H9 (cell line): ENCODE measurements around the gene NHS. TPM values are rescaled to one million over a fixed set of nuclear protein-coding genes. Genes with fewer than 3 reads are reported as not detected.

Experiments
- DNase-seq: peaks from one replicate; pipeline ENCODE4 v3.0.0-alpha.2; 2017
- H2AFZ ChIP-seq: one replicate; pipeline ENCODE4 v1.6.1; 2013; ENCODE audit warnings: mild to moderate bottlenecking, low read length, control low read depth, moderate library complexity
- H2AK5ac ChIP-seq: 2 replicates; pipeline ENCODE4 v1.6.1; 2013; ENCODE audit warnings: low read length, control low read depth, mixed read lengths; ENCODE audit not compliant: insufficient read length
- H2BK120ac ChIP-seq: one replicate; pipeline ENCODE4 v1.6.1; 2013; ENCODE audit warnings: low read depth, mild to moderate bottlenecking, low read length, control low read depth, inconsistent platforms; ENCODE audit not compliant: poor library complexity, severe bottlenecking
- H2BK12ac ChIP-seq: 2 replicates; pipeline ENCODE4 v1.6.1; 2013; ENCODE audit warnings: low read length, control low read depth, mixed read lengths, low read depth; ENCODE audit not compliant: insufficient read length
- H2BK15ac ChIP-seq: 2 replicates; pipeline ENCODE4 v1.6.1; 2013; ENCODE audit warnings: low read depth, low read length, control low read depth
- H2BK20ac ChIP-seq: one replicate; pipeline ENCODE4 v1.6.1; 2013; ENCODE audit warnings: low read depth, mild to moderate bottlenecking, low read length, control low read depth, inconsistent platforms; ENCODE audit not compliant: poor library complexity, severe bottlenecking
- H2BK5ac ChIP-seq: 2 replicates; pipeline ENCODE4 v1.6.1; 2013; ENCODE audit warnings: low read length, control low read depth, mixed read lengths; ENCODE audit not compliant: insufficient read length
- H3K14ac ChIP-seq: 2 replicates; pipeline ENCODE4 v1.6.1; 2013; ENCODE audit warnings: low read length, control low read depth; ENCODE audit not compliant: insufficient read depth
- H3K18ac ChIP-seq: 2 replicates; pipeline ENCODE4 v1.6.1; 2013; ENCODE audit warnings: low read depth, mild to moderate bottlenecking, mixed read lengths, low read length, control low read depth; ENCODE audit not compliant: insufficient read length
- H3K23ac ChIP-seq: 2 replicates; pipeline ENCODE4 v1.6.1; 2013; ENCODE audit warnings: low read length, control low read depth, mixed read lengths, low read depth; ENCODE audit not compliant: insufficient read length
- H3K23me2 ChIP-seq: 2 replicates; pipeline ENCODE4 v1.6.1; 2013; ENCODE audit warnings: low read depth, mild to moderate bottlenecking, mixed read lengths, low read length, control low read depth; ENCODE audit not compliant: insufficient read length, poor library complexity, severe bottlenecking
- H3K27ac ChIP-seq: 2 replicates; pipeline ENCODE4 v1.5.1; 2013; ENCODE audit warnings: low read length, control low read depth, mixed read lengths, low read depth; ENCODE audit not compliant: insufficient read length
- H3K27me3 ChIP-seq: 2 replicates; pipeline ENCODE4 v1.6.1; 2013; ENCODE audit warnings: low read length, control low read depth, inconsistent platforms; ENCODE audit not compliant: insufficient read depth
- H3K4ac ChIP-seq: 2 replicates; pipeline ENCODE4 v1.6.1; 2013; ENCODE audit warnings: low read depth, mild to moderate bottlenecking, control low read depth, inconsistent platforms, low read length, moderate library complexity
- H3K4me1 ChIP-seq: 2 replicates; pipeline ENCODE4 v1.6.1; 2013; ENCODE audit warnings: low read length, control low read depth, inconsistent platforms; ENCODE audit not compliant: insufficient read depth
- H3K4me2 ChIP-seq: 2 replicates; pipeline ENCODE4 v1.6.1; 2013; ENCODE audit warnings: low read length, control low read depth, mixed read lengths; ENCODE audit not compliant: insufficient read length, insufficient read depth
- H3K56ac ChIP-seq: 2 replicates; pipeline ENCODE4 v1.6.1; 2013; ENCODE audit warnings: low read depth, mild to moderate bottlenecking, mixed read lengths, low read length, control low read depth; ENCODE audit not compliant: insufficient read length
- H3K79me1 ChIP-seq: 2 replicates; pipeline ENCODE4 v1.6.1; 2013; ENCODE audit warnings: low read depth, mild to moderate bottlenecking, moderate library complexity, low read length, control low read depth, inconsistent platforms; ENCODE audit not compliant: insufficient read depth, poor library complexity, severe bottlenecking
- H3K79me2 ChIP-seq: 2 replicates; pipeline ENCODE4 v1.6.1; 2013; ENCODE audit warnings: low read length, control low read depth, inconsistent platforms; ENCODE audit not compliant: insufficient read depth
- H3K9ac ChIP-seq: 2 replicates; pipeline ENCODE4 v1.6.1; 2013; ENCODE audit warnings: low read length, control low read depth, mixed read lengths; ENCODE audit not compliant: insufficient read length; ENCODE audit errors: extremely low read depth
- H3K9me3 ChIP-seq: one replicate; pipeline ENCODE4 v1.6.1; 2013; ENCODE audit warnings: low read depth, low read length, inconsistent platforms; ENCODE audit not compliant: control insufficient read depth
- H3T11ph ChIP-seq: one replicate; pipeline ENCODE4 v1.6.1; 2013; ENCODE audit warnings: mild to moderate bottlenecking, low read length, control low read depth, inconsistent platforms
- H4K20me1 ChIP-seq: one replicate; pipeline ENCODE4 v1.6.1; 2013; ENCODE audit not compliant: control insufficient read depth, insufficient read length, insufficient read depth
- H4K5ac ChIP-seq: 2 replicates; pipeline ENCODE4 v1.6.1; 2013; ENCODE audit warnings: low read depth, mild to moderate bottlenecking, mixed read lengths, low read length, control low read depth; ENCODE audit not compliant: insufficient read length
- H4K8ac ChIP-seq: replicated peaks from 2 replicates; pipeline ENCODE4 v1.6.1; 2013; ENCODE audit warnings: low read length, control low read depth, mixed read lengths, low read depth; ENCODE audit not compliant: insufficient read length
- H4K91ac ChIP-seq: 2 replicates; pipeline ENCODE4 v1.6.1; 2013; ENCODE audit warnings: low read depth, mild to moderate bottlenecking, moderate library complexity, mixed read lengths, low read length, control low read depth; ENCODE audit not compliant: insufficient read length
- H3K27ac Mint-ChIP-seq, 3 experiments: 2 replicates in 2 of 3; 3 replicates in 1 of 3; pipeline ENCODE4 v1.8.0; 2020 to 2021; ENCODE audit warnings: mixed read lengths in 3 of 3, mild to moderate bottlenecking in 1 of 3, moderate library complexity in 1 of 3
- H3K27me3 Mint-ChIP-seq: 2 replicates; pipeline ENCODE4 v1.8.0; 2021; ENCODE audit warnings: low read depth, mild to moderate bottlenecking, moderate library complexity, mixed read lengths
- H3K36me3 Mint-ChIP-seq, 3 experiments: 2 replicates in 2 of 3; 3 replicates in 1 of 3; pipeline ENCODE4 v1.8.0; 2020 to 2021; ENCODE audit warnings: low read depth in 3 of 3, mixed read lengths in 3 of 3; ENCODE audit not compliant: insufficient read depth in 1 of 3
- H3K4me1 Mint-ChIP-seq, 2 experiments: 2 replicates each; pipeline ENCODE4 v1.8.0; 2020; ENCODE audit warnings: mixed read lengths in 2 of 2
- H3K4me3 Mint-ChIP-seq, 2 experiments: 2 replicates in 1 of 2; 3 replicates in 1 of 2; pipeline ENCODE4 v1.8.0; 2020 to 2021; ENCODE audit warnings: mild to moderate bottlenecking in 2 of 2, mixed read lengths in 2 of 2, moderate library complexity in 1 of 2
- H3K9me3 Mint-ChIP-seq, 2 experiments: 2 replicates in 1 of 2; 3 replicates in 1 of 2; pipeline ENCODE4 v1.8.0; 2020; ENCODE audit warnings: mild to moderate bottlenecking in 2 of 2, mixed read lengths in 2 of 2, moderate library complexity in 1 of 2
- CTCF ChIP-seq: fragments of 200-600 bp; sonication (generic); conservative IDR thresholded peaks from 3 replicates; pipeline ENCODE4 v1.8.0; 2021; ENCODE audit warnings: antibody characterized with exemption, mild to moderate bottlenecking
- WGBS: extraction: QIAGEN DNeasy Blood & Tissue Kit; methylation state at CpG from one replicate; pipeline ENCODE4 v1.1.7; 2013; ENCODE audit warnings: missing lambda C conversion rate, low lambda C conversion rate, mixed read lengths; ENCODE audit not compliant: insufficient read length; ENCODE audit errors: extremely low coverage; 5-methylcytosine and 5-hydroxymethylcytosine counted together
- total RNA-seq: library from RNA; stranded (reverse); gene quantifications from 2 replicates; pipeline ENCODE4 v1.2.1, GENCODE V29; 2021

Gene NHS
- total RNA-seq, 1 experiment from 2014 or later, result 8.7 TPM

GRCh38 chrX:17449866-17450265 is 74.9 kb downstream of the NHS start:
- H3K36me3 Mint-ChIP-seq, result no peaks in the 10 kb centered on the region

More at GRCh38 chrX:17449866-17450265, 74.9 kb downstream of the NHS start:
- H3K4ac ChIP-seq, result no peak overlapping the region
- no CpG with 5 or more reads among the region's 2 CpGs for WGBS
- TF ChIP-seq CTCF, result no peak
- H3K79me2 ChIP-seq, result peaks cover 4% of the 10 kb centered on the region; the same call in 1 of the 2 replicates
- H2BK20ac ChIP-seq, result no peak overlapping the region
- H3K18ac ChIP-seq, result no peak overlapping the region
- H2BK15ac ChIP-seq, result no peak overlapping the region
- Mint-ChIP-seq H3K4me3 (no peak overlapping the region), H3K4me1 (peaks cover 23 to 25% of the 10 kb centered on the region in 2 experiments), H3K27me3 (no peaks in the 10 kb centered on the region), H3K9me3 (no peaks in the 10 kb centered on the region), H3K27ac (no peak overlapping the region)
- H4K20me1 ChIP-seq, result no peaks in the 10 kb centered on the region
- H4K91ac ChIP-seq, result no peak overlapping the region
- H3K27ac ChIP-seq, result no peak overlapping the region
- H3K27me3 ChIP-seq, result no peaks in the 10 kb centered on the region
- H2AFZ ChIP-seq, result no peak overlapping the region
- H3K4me1 ChIP-seq, result no peaks in the 10 kb centered on the region; the same call in 1 of the 2 replicates
- H2BK5ac ChIP-seq, result no peak overlapping the region
- DNase-seq, result no peak
- no peak overlapping the region for H3K23ac ChIP-seq
- H4K8ac ChIP-seq, result no peak overlapping the region
- H3K9me3 ChIP-seq, result no peaks in the 10 kb centered on the region
- H2BK120ac ChIP-seq, result no peak overlapping the region
- H3K4me2 ChIP-seq, result no peak overlapping the region
- no peaks in the 10 kb centered on the region for H3K79me1 ChIP-seq
- H2BK12ac ChIP-seq, result no peak overlapping the region
- H4K5ac ChIP-seq, result no peak overlapping the region
- H3T11ph ChIP-seq, result no peak overlapping the region
- H3K9ac ChIP-seq, result no peak overlapping the region
- H2AK5ac ChIP-seq, result no peak overlapping the region
- no peaks in the 10 kb centered on the region for H3K23me2 ChIP-seq
- no peak overlapping the region for H3K56ac ChIP-seq
- no peak overlapping the region for H3K14ac ChIP-seq
